IPS-11a (cell line): ENCODE results near the gene KCTD1.

Experiments used
- H3K4me3 ChIP-seq: one replicate; pipeline ENCODE4 v1.5.1; 2013; ENCODE audit warnings: low read depth, low read length, control low read depth

KCTD1 gene

GRCh38 chr18:26434887-26435286 lies 113.5 kb downstream of the KCTD1 start:
- no peak overlapping the region for H3K4me3 ChIP-seq

- no peak overlapping the region for H3K4me3 ChIP-seq
These were observed 115.5 kb downstream of the KCTD1 start for GRCh38 chr18:26432651-26433424.

GRCh38 chr18:26429535-26430226 lies 118.7 kb downstream of the KCTD1 start:
- no peak overlapping the region for H3K4me3 ChIP-seq

GRCh38 chr18:26425148-26425531 lies 123.2 kb downstream of the KCTD1 start:
- no peak overlapping the region for H3K4me3 ChIP-seq

- no peak overlapping the region for H3K4me3 ChIP-seq
These were observed 123.8 kb downstream of the KCTD1 start for GRCh38 chr18:26424428-26425147.

GRCh38 chr18:26422472-26423162 lies 125.7 kb downstream of the KCTD1 start:
- no peak overlapping the region for H3K4me3 ChIP-seq

- no peak overlapping the region for H3K4me3 ChIP-seq
These were observed 126.4 kb downstream of the KCTD1 start for GRCh38 chr18:26421931-26422330.

GRCh38 chr18:26421503-26421902 lies 126.8 kb downstream of the KCTD1 start:
- no peak overlapping the region for H3K4me3 ChIP-seq

- H3K4me3 ChIP-seq, result no peak overlapping the region
These were observed 128.6 kb downstream of the KCTD1 start for GRCh38 chr18:26419746-26420145.

GRCh38 chr18:26418225-26418624 lies 130.1 kb downstream of the KCTD1 start:
- H3K4me3 ChIP-seq, result no peak overlapping the region

- no peak overlapping the region for H3K4me3 ChIP-seq
These were observed 131.2 kb downstream of the KCTD1 start for GRCh38 chr18:26417190-26417589.

- H3K4me3 ChIP-seq, result no peak overlapping the region
These were observed 131.7 kb downstream of the KCTD1 start for GRCh38 chr18:26416652-26417150.

GRCh38 chr18:26415631-26416030 lies 132.7 kb downstream of the KCTD1 start:
- no peak overlapping the region for H3K4me3 ChIP-seq

GRCh38 chr18:26414901-26415440 lies 133.4 kb downstream of the KCTD1 start:
- peak overlapping the region; percentile 4 for H3K4me3 ChIP-seq

- no peak overlapping the region for H3K4me3 ChIP-seq
These were observed 139.3 kb downstream of the KCTD1 start for GRCh38 chr18:26409091-26409490.

GRCh38 chr18:26407736-26408601 lies 140.4 kb downstream of the KCTD1 start:
- H3K4me3 ChIP-seq, result no peak overlapping the region

GRCh38 chr18:26406854-26407517 lies 141.4 kb downstream of the KCTD1 start:
- H3K4me3 ChIP-seq, result no peak overlapping the region

GRCh38 chr18:26406324-26406723 lies 142.0 kb downstream of the KCTD1 start:
- no peak overlapping the region for H3K4me3 ChIP-seq

GRCh38 chr18:26405190-26405801 lies 143.1 kb downstream of the KCTD1 start:
- no peak overlapping the region for H3K4me3 ChIP-seq
